Measurements from ENCODE around the gene SERPINA1. TPM values are rescaled to one million over a fixed set of nuclear protein-coding genes. Genes with fewer than 3 reads are reported as not detected.
A peak's percentile ranks its signal among the peaks of the same experiment; 100 is the strongest.

The SERPINA1 gene
- total and polyA plus RNA-seq, 2 of the 13 experiments (the other 11 are each of a cell fraction or from before 2014, with no cell fraction given): 3,266 to 11,015 TPM

- no peak for TF ChIP-seq ZNF572 (CRISPR knock-in tag; IDR thresholded peaks at IDR 0.05)
- TF ChIP-seq ZBTB33 (CRISPR knock-in tag; IDR thresholded peaks at IDR 0.05): no peak
- no peak for TF ChIP-seq ZNF225 (CRISPR knock-in tag; IDR thresholded peaks at IDR 0.05)
- TF ChIP-seq BORCS8-MEF2B (CRISPR knock-in tag; IDR thresholded peaks at IDR 0.05): no peak
- no peak for TF ChIP-seq ZNF546 (CRISPR knock-in tag; conservative IDR thresholded peaks at IDR 0.05)
- no peak for TF ChIP-seq GTF2F1 (IDR thresholded peaks at IDR 0.05; ENCODE audit: low read length)
- peak; percentile 69 for TF ChIP-seq MAFF (IDR thresholded peaks at IDR 0.05; ENCODE audit: low read depth, low read length)
- TF ChIP-seq HIC2 (CRISPR knock-in tag; IDR thresholded peaks at IDR 0.05; ENCODE audit: low read depth): no peak
- TF ChIP-seq DBP (CRISPR knock-in tag; IDR thresholded peaks at IDR 0.05; ENCODE audit: not compliant biosample characterization): no peak
- no peak for TF ChIP-seq YY1 (IDR thresholded peaks at IDR 0.05; ENCODE audit: insufficient read depth, insufficient replicate concordance, low read depth, low read length)
- TF ChIP-seq ZNF552 (CRISPR knock-in tag; IDR thresholded peaks at IDR 0.05; ENCODE audit: borderline replicate concordance): no peak
- no peak for TF ChIP-seq MED1 (CRISPR knock-in tag; IDR thresholded peaks at IDR 0.05)
- no peak for TF ChIP-seq BCLAF1 (IDR thresholded peaks at IDR 0.05)
- no peak for TF ChIP-seq NR2F6 (IDR thresholded peaks at IDR 0.05)
- no peak for TF ChIP-seq NR2F6 (CRISPR knock-in tag; IDR thresholded peaks at IDR 0.05)
- TF ChIP-seq ZKSCAN1 (IDR thresholded peaks at IDR 0.05; ENCODE audit: low read length): no peak
- TF ChIP-seq JARID2 (CRISPR knock-in tag; IDR thresholded peaks at IDR 0.05; ENCODE audit: insufficient replicate concordance): no peak
- TF ChIP-seq BHLHE40 (IDR thresholded peaks at IDR 0.05; ENCODE audit: low read length): no peak
- TF ChIP-seq ZNF678 (CRISPR knock-in tag; IDR thresholded peaks at IDR 0.05): no peak
- no peak for TF ChIP-seq GTF3A (CRISPR knock-in tag; conservative IDR thresholded peaks at IDR 0.05)
- no peak for TF ChIP-seq TBL1XR1 (IDR thresholded peaks at IDR 0.05; ENCODE audit: borderline replicate concordance, low read length, partially characterized antibody)
- no peak for TF ChIP-seq TRIM24 (CRISPR knock-in tag; IDR thresholded peaks at IDR 0.05)
- TF ChIP-seq TCF7 (IDR thresholded peaks at IDR 0.05; ENCODE audit: low read depth): no peak
- no peak for TF ChIP-seq KLF6 (CRISPR knock-in tag; IDR thresholded peaks at IDR 0.05)
- TF ChIP-seq ZNF607 (CRISPR knock-in tag; IDR thresholded peaks at IDR 0.05; ENCODE audit: borderline replicate concordance): no peak
- TF ChIP-seq ERF (CRISPR knock-in tag; IDR thresholded peaks at IDR 0.05): no peak
Observed at GRCh38 chr14:94342334-94342934, 46.0 kb downstream of the SERPINA1 start (continued).
